GM23338 (cell line): ENCODE results near the gene NPIPA1.
A peak's percentile ranks its signal among the peaks of the same experiment; 100 is the strongest.
"Not testable (repeated sequence)": the region's sequence is repeated elsewhere in the genome, so short reads cannot be mapped to it uniquely, and the experiment has no call there.

Source experiments
- CREB1 ChIP-seq: fragments of 250-450 bp; sonication (Bioruptor Pico); IDR thresholded peaks from 2 replicates; pipeline ENCODE4 v1.5.0; 2020; ENCODE audit warnings: low read depth, mild to moderate bottlenecking, moderate library complexity
- CTCF ChIP-seq, 2 experiments: fragments of 200-600 bp in 1 of 2; sonication (generic) in 1 of 2; conservative IDR thresholded peaks; 2 replicates each; pipeline versions ENCODE4 v1.5.1 to v1.6.1; 2016 to 2017; ENCODE audit warnings: antibody characterized with exemption in 2 of 2, low read depth in 2 of 2, mild to moderate bottlenecking in 2 of 2, moderate library complexity in 1 of 2
- ETS1 ChIP-seq: IDR thresholded peaks from 2 replicates; pipeline ENCODE4 v1.6.1; 2016; ENCODE audit warnings: antibody characterized with exemption
- EZH2 ChIP-seq: fragments of 200-600 bp; sonication (generic); IDR thresholded peaks from one replicate; pipeline ENCODE4 v1.8.0; 2017; ENCODE audit warnings: antibody characterized with exemption, mild to moderate bottlenecking, low read depth; ENCODE audit not compliant: unreplicated experiment
- EZH2phosphoT487 ChIP-seq: fragments of 200-600 bp; sonication (generic); IDR thresholded peaks from one replicate; pipeline ENCODE4 v1.8.1; 2018; ENCODE audit warnings: antibody characterized with exemption; ENCODE audit not compliant: unreplicated experiment
- JUNB ChIP-seq: IDR thresholded peaks from one replicate; pipeline ENCODE4 v1.6.1; 2016; ENCODE audit warnings: antibody characterized with exemption; ENCODE audit not compliant: unreplicated experiment
- NANOG ChIP-seq: IDR thresholded peaks from 2 replicates; pipeline ENCODE4 v1.6.1; 2016; ENCODE audit warnings: antibody characterized with exemption, borderline replicate concordance
- POLR2AphosphoS5 ChIP-seq: IDR thresholded peaks from 2 replicates; pipeline ENCODE4 v1.6.1; 2016; ENCODE audit warnings: antibody characterized with exemption, low read depth
- REST ChIP-seq: IDR thresholded peaks from one replicate; pipeline ENCODE4 v1.6.1; 2018; ENCODE audit warnings: antibody characterized with exemption; ENCODE audit not compliant: unreplicated experiment
- STAT1 ChIP-seq: IDR thresholded peaks from one replicate; pipeline ENCODE4 v1.6.1; 2016; ENCODE audit warnings: antibody characterized with exemption; ENCODE audit not compliant: unreplicated experiment

- TF ChIP-seq EZH2phosphoT487; EZH2; POLR2AphosphoS5; JUNB; REST; NANOG; CREB1 (CRISPR knock-in tag); STAT1; ETS1: not testable (repeated sequence)
- TF ChIP-seq CTCF (conservative IDR thresholded peaks at IDR 0.05; ENCODE audit: low read depth in 2 of 2) = 0 out of 4 replicates have a peak, but pooled peaks of 1 of the 2 experiments have one; percentile 1
Observed at GRCh38 chr16:14989291-14990281, 52.3 kb downstream of the NPIPA1 start.
